IMR-90 (cell line): ENCODE results near the gene LRRC4C.

Experiments used
- BHLHE40 ChIP-seq: fragments of 150-350 bp; IDR thresholded peaks from 2 replicates; pipeline ENCODE4 v1.6.1; 2016; ENCODE audit warnings: mild to moderate bottlenecking, low read depth, low read length
- CEBPB ChIP-seq: IDR thresholded peaks from 2 replicates; pipeline ENCODE4 v1.6.1; 2012; ENCODE audit warnings: low read depth, low read length, improper control_type of control experiment
- CHD1 ChIP-seq: IDR thresholded peaks from 2 replicates; pipeline ENCODE4 v1.6.1; 2012; ENCODE audit warnings: low read depth, low read length, improper control_type of control experiment
- CTCF ChIP-seq: conservative IDR thresholded peaks from 2 replicates; pipeline ENCODE4 v1.5.1; 2012; ENCODE audit warnings: mild to moderate bottlenecking, low read depth, low read length, improper control_type of control experiment
- MAFK ChIP-seq: IDR thresholded peaks from 2 replicates; pipeline ENCODE4 v1.6.1; 2012; ENCODE audit warnings: low read depth, low read length, improper control_type of control experiment
- MXI1 ChIP-seq: IDR thresholded peaks from 2 replicates; pipeline ENCODE4 v1.6.1; 2012; ENCODE audit warnings: low read depth, mild to moderate bottlenecking, low read length, moderate library complexity, borderline replicate concordance
- NFE2L2 ChIP-seq: fragments of 150-350 bp; IDR thresholded peaks from 2 replicates; pipeline ENCODE4 v1.6.1; 2016; ENCODE audit warnings: low read depth, mild to moderate bottlenecking, low read length
- POLR2A ChIP-seq: IDR thresholded peaks from 2 replicates; pipeline ENCODE4 v1.6.1; 2012; ENCODE audit warnings: mild to moderate bottlenecking, low read depth, low read length
- RAD21 ChIP-seq: IDR thresholded peaks from 2 replicates; pipeline ENCODE4 v1.6.1; 2012; ENCODE audit warnings: low read length, improper control_type of control experiment
- RCOR1 ChIP-seq: IDR thresholded peaks from 2 replicates; pipeline ENCODE4 v1.6.1; 2012; ENCODE audit warnings: mild to moderate bottlenecking, low read length, improper control_type of control experiment; ENCODE audit not compliant: insufficient replicate concordance
- RFX5 ChIP-seq: IDR thresholded peaks from 2 replicates; pipeline ENCODE4 v1.8.0; 2012; ENCODE audit warnings: low read depth, mild to moderate bottlenecking, low read length, moderate library complexity
- SMC3 ChIP-seq: fragments of 150-350 bp; IDR thresholded peaks from 2 replicates; pipeline ENCODE4 v1.6.1; 2016; ENCODE audit warnings: low read depth, mild to moderate bottlenecking, antibody characterized with exemption, low read length, moderate library complexity

- TF ChIP-seq POLR2A (no peak), CTCF (no peak), RFX5 (no peak), MAFK (no peak), BHLHE40 (no peak), CHD1 (no peak), MXI1 (no peak), RCOR1 (no peak), NFE2L2 (no peak), RAD21 (no peak), CEBPB (no peak), SMC3 (no peak)
These were observed 237.2 kb downstream of the LRRC4C start for GRCh38 chr11:41222236-41222635.
